ENCODE measurements around the gene DPP6.

GRCh38 chr7:154880513-154880912, 828.3 kb downstream of the DPP6 start:
- TF ChIP-seq, protein P1, sequence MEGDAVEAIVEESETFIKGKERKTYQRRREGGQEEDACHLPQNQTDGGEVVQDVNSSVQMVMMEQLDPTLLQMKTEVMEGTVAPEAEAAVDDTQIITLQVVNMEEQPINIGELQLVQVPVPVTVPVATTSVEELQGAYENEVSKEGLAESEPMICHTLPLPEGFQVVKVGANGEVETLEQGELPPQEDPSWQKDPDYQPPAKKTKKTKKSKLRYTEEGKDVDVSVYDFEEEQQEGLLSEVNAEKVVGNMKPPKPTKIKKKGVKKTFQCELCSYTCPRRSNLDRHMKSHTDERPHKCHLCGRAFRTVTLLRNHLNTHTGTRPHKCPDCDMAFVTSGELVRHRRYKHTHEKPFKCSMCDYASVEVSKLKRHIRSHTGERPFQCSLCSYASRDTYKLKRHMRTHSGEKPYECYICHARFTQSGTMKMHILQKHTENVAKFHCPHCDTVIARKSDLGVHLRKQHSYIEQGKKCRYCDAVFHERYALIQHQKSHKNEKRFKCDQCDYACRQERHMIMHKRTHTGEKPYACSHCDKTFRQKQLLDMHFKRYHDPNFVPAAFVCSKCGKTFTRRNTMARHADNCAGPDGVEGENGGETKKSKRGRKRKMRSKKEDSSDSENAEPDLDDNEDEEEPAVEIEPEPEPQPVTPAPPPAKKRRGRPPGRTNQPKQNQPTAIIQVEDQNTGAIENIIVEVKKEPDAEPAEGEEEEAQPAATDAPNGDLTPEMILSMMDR (IDR thresholded peaks at IDR 0.05; ENCODE audit: low read depth, low read length): no peak
- TF ChIP-seq POLR2A (IDR thresholded peaks at IDR 0.05; ENCODE audit: extremely low read depth, insufficient read length) (no peak), MYC (IDR thresholded peaks at IDR 0.05; ENCODE audit: low read depth, low read length) (no peak), MAX (IDR thresholded peaks at IDR 0.05; ENCODE audit: low read depth, low read length) (no peak)
